ENCODE data around the gene SCUBE3.

DNA sequence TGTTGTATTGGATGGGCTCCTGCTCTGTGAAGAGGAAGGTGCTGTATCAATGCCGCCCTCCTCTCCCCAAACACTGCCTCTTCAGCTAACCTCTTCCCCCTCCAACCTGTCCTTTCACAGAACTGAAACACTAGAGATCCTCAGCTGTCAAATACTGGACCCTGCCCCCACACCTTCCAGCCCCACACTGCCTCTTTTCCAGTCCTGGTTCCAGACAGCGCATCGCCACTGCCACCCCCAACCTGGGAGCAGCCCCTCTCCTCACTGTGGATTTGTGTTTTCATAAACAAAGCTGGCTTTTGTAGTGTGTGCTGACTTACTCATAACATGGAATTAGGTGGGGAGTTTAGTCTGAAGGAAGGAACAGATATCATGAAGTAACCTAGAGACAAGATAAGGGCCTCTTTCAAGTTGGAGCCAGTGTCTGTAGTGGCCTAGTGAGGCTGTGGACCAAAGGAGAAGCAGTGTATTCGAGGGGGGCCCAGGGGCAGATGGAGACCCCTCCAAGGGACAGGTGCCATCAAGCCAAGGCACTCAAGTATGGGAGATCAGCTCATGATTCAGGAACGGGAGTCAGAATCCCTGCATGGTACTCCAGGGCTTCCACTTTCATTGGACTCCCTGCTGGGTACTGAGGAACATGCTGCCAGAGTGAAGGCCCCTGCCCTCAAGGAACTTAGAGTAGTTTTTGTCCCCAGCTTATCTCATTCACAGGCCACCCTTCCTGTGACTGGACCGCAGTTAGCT, 2.1 kb downstream of the SCUBE3 start:
- TF ChIP-seq ISL1 (CRISPR knock-in tag; IDR thresholded peaks at IDR 0.05), result no peak
- TF ChIP-seq TCF4 (CRISPR knock-in tag; IDR thresholded peaks at IDR 0.05; ENCODE audit: borderline replicate concordance), result no peak
- no peak for TF ChIP-seq ZNF70 (CRISPR knock-in tag; IDR thresholded peaks at IDR 0.05)
- TF ChIP-seq ZNF8 (CRISPR knock-in tag; IDR thresholded peaks at IDR 0.05), result no peak
- TF ChIP-seq SNAI2 (CRISPR knock-in tag; IDR thresholded peaks at IDR 0.05), result no peak
- no peak for TF ChIP-seq PATZ1 (CRISPR knock-in tag; IDR thresholded peaks at IDR 0.05; ENCODE audit: borderline replicate concordance)

Measured in SK-N-SH treated with all-trans-retinoic acid at 6 μM for 48 hours (cell line).